ENCODE measurements around the gene RSPH9.

The RSPH9 gene

DNA sequence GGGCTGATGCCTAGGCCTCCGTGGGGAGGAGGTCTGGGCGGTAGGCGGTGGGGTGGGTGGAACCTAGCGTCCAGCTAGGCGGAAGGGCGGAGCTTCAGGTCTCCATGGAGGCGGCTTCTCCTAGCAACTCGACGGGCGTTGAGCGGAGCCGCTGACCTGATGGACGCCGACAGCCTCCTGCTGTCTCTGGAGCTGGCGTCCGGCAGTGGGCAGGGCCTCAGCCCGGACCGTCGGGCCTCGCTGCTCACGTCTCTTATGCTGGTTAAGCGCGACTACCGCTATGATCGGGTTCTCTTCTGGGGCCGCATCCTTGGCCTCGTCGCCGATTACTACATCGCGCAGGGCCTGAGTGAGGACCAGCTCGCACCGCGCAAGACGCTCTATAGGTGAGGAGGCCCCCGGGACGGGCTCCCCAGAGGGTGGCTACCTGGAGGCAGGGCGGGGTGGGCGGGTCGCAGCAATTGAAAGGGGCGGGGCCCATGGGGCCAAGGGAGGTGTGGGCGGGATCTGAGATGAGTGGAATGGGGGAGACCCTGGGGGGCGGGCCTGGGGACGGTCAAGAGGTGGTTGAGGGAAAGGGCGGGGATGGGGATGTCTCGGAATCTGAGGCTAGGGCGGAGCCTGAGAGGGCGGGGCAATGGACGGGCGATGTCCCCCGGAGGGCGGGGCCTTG lies at the start of gene RSPH9:
TSS of gene RSPH9 (plus strand) at position 97 of the 673 bp plus-strand sequence. CDS start at position 160, 63 bp downstream.
- no peak for DNase-seq (ENCODE audit: low read depth)

- no peak for DNase-seq (ENCODE audit: low read depth)
Observed at GRCh38 chr6:43600595-43600994, 44.2 kb upstream of the RSPH9 start.

- peak; percentile 74 for DNase-seq (ENCODE audit: low read depth)
Observed at GRCh38 chr6:43604174-43604573, 40.7 kb upstream of the RSPH9 start.

GRCh38 chr6:43606019-43606418 lies 38.8 kb upstream of the RSPH9 start:
- no peak for DNase-seq (ENCODE audit: low read depth)

GRCh38 chr6:43608310-43608763 lies 36.5 kb upstream of the RSPH9 start:
- DNase-seq (ENCODE audit: low read depth), result no peak

DNA sequence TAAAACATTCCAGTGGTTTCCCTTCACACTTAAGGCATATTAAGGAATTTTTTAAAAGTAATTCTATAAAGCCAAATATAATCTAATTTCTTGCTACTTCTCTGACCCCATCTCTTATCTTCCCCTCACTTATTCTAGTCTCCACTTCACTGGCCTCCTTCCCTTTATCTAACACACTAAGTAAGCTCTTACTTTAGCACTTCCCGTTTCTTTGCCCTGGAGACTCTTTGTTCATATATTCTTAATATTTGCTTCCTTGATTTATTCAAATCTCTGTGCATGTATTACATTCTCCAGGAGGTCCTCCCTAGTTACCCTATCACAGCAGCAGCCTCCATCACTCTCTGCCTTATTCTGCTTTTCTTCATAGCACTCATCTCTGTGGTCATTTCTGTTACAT lies 36.0 kb upstream of the RSPH9 start:
- DNase-seq (ENCODE audit: low read depth), result no peak

DNA sequence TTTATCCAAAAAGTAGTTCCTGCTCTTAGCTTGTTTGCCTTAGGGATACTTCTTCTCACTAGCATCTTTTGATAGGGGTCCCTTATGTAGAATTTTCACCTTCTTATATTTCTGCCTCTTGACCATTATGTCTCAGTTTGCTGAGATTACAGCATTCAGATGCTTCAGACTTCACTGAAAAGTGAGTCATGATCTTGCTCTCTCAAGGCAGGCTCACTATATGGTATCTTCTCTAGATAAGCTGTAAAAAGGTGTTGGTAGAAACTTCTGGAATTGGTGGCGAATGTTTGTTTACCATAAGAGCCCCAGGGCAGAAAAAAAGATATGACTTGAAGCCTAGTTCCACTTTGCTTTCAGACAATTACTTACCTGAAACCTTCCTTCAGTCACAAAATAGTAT lies 35.4 kb upstream of the RSPH9 start:
- DNase-seq (ENCODE audit: low read depth), result no peak

DNA sequence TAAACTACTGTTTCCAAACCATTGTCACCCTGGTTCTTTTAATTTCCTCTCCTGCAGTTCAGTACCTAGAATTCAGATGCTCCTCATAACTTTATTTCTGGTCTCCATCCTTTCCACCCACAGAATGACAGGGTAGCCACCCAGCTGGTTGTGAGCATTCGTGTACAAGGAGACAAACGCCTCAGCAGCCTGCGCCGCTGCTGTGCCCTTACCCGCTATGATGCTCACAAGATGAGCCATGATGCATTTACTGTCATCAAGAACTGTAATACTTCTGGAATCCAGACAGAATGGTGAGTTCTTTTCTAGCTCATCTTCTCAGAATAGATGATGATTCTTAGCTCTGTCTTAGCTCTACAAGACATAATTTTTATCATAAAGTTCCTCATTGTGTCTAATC lies 34.4 kb upstream of the RSPH9 start:
- no peak for DNase-seq (ENCODE audit: low read depth)

DNA sequence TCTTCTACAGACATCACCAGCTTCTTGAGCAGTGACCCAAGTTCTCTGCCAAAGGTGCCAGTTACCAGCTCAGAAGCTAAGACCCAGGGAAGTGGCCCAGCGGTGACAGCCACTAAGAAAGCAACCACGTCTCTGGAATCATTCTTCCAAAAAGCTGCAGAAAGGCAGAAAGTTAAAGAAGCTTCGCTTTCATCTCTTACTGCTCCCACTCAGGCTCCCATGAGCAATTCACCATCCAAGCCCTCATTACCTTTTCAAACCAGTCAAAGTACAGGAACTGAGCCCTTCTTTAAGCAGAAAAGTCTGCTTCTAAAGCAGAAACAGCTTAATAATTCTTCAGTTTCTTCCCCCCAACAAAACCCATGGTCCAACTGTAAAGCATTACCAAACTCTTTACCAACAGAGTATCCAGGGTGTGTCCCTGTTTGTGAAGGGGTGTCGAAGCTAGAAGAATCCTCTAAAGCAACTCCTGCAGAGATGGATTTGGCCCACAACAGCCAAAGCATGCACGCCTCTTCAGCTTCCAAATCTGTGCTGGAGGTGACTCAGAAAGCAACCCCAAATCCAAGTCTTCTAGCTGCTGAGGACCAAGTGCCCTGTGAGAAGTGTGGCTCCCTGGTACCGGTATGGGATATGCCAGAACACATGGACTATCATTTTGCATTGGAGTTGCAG lies 31.0 kb upstream of the RSPH9 start:
- DNase-seq (ENCODE audit: low read depth), result no peak

- DNase-seq (ENCODE audit: low read depth), result no peak
Observed at GRCh38 chr6:43614396-43614730, 30.5 kb upstream of the RSPH9 start.

DNA sequence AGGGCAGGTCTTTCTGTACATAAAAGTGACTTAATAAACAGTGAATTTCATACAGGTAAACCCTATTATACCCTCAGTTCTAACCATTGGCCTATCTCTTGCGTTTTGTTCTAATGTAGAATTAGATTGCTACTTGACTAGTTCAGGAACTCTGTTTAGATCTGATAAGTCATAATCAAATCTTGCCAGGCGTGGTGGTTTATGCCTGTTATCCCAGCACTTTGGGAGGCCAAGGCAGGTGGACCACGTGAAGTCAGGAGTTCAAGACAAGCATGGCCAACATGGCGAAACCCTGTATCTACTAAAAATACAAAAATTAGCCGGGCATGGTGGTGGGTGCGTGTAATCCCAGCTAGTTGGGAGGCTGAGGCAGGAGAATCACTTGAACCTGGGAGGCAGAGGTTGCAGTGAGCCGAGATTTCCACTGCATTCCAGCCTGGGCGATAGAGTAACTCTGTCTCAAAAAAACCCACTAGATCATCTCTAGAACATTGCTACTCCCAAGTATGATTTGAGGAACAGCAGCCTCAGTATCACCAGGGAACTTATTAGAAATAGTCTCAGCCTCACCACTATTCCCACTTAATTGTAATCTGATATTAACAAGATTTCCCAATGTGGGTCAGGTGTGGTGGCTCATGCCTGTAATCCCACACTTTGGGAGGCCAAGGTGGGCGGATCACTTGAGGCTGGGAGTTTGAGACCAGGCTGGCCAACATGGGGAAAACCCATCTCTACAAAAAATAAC lies 27.9 kb upstream of the RSPH9 start:
- DNase-seq (ENCODE audit: low read depth), result no peak

- DNase-seq (ENCODE audit: low read depth), result no peak
Observed at GRCh38 chr6:43621078-43621835, 23.6 kb upstream of the RSPH9 start.

GRCh38 chr6:43621836-43622180 lies 23.0 kb upstream of the RSPH9 start:
- no peak for DNase-seq (ENCODE audit: low read depth)

- no peak for DNase-seq (ENCODE audit: low read depth)
Observed at GRCh38 chr6:43622541-43622940, 22.3 kb upstream of the RSPH9 start.

DNA sequence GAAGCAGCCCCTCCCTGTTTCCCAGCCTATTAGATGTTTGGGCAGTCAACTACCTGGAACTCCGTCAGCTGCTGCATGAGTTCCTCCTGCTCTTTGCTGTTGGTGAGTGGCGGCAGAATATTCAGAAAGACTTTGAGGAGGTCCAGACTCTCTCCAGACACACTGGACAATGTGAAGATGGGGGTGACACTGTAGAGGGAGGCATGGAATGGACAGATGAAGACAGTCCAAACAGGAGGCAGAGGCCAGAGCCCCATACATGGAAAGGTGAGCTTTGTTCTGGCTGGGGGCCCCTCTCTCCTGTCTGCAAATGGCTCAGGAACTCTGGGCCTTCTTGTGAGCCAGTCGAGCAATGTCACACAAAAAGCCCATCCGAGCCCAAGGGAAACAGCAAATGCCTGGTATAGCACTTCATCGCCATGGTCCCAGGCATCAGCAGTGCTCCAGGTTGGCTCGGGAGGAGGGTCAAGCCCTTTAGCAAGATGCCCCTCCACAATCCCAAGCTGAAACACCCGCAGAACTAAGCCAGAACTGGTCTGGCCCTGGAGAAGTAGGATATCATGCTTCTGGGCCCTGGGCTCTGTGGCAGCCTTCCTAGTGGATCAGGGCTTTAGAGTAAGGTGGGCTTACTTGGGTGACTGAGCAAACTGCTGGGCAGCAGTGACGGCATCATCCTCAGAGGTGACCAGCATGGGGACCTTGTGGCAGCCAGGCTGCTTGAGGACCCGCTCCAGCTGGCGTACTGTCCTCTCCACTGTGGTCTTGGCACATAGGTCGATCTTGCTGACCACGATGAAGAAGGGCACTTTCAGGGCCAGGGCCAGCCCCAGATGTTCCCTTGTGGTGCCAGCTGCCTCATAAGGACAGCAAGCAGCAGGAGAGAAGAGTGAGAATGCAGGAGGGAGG lies 20.7 kb upstream of the RSPH9 start:
- DNase-seq (ENCODE audit: low read depth), result no peak

DNA sequence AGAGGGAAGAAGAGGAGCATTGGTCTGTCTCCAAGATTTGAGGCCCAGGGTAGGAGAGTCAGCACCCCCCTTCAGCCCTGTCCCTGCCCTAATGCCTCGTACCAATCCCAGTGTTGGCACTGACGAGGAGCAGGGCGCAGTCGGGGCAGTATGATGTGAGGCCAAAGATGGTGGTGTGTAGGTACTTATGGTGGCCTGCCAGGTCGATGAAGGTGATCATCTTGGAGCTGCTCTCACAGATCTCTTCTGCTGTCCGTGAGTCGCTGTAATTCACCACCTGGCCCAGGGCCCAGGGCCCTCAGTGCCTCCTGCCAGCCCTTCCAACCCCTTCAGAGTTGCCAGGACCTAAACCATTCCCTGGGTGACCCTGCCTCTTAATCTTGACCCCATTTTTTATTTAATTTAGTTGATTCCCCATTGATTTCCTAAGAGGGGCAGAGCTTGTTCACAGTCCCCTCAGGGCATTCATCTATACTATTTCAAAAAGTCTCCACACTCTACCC lies 20.0 kb upstream of the RSPH9 start:
- DNase-seq (ENCODE audit: low read depth), result no peak

- DNase-seq (ENCODE audit: low read depth), result no peak
Observed at GRCh38 chr6:43625393-43625992, 19.3 kb upstream of the RSPH9 start.

GRCh38 chr6:43627008-43627825 lies 17.6 kb upstream of the RSPH9 start:
- peak; percentile 96 for DNase-seq (ENCODE audit: low read depth)

DNA sequence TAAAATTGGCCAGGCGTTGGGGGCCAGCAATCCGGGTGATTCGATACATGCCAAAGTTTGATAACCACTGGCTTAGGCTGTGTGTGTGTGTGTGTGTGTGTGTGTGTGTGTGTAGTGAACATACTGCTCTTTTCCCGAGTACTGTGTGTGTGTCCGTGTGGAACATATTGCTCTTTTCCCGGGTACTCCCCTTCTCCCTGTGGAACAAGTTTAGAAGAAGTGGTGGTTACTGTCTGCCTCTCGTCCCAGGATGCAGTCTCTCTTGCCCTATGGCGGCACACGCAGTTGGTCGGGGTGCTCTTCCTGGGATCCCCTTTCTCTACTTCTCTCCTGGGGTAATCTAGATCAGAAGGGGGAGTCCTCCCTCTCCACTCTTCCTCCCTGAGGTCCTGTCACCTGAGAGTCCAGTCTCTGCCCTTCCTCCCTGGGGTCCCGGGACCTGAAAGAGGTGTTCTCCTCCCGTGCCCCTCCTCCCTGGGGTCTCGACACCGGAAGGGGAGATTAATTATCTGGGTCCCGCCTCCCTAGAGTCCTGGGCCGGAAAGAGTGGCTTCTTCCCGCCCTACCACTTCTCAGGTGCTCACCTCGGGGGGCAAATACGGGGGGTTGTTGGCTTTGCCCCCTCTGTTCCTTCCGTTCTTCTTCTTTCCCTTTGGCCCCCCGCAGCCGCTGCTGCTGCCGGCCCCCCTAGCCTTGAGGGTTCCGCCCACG lies 16.3 kb upstream of the RSPH9 start:
- no peak for DNase-seq (ENCODE audit: low read depth)

Measured in non-pigmented ciliary epithelial cell (primary cell).